ENCODE data around the gene MMP2.

The MMP2 gene

DNA sequence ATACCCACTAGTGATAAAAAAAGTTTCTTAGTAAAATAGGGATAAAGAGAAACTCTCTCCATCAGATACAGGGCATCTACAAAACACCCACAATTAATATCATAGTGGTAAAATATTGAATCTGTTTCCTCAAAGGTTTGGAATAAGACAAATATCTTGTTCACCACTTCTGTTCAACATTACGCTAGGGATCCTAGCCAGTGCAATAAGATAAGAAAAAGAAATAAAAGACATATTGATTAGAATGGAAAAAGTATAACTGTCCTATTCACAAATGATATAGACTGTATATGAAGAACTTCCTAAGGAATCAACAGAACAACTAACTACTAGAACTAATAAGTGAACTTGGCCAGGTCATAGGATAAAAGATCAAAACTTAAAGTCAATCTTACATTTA lies 42.8 kb downstream of the MMP2 start:
- no peak for DNase-seq

DNA sequence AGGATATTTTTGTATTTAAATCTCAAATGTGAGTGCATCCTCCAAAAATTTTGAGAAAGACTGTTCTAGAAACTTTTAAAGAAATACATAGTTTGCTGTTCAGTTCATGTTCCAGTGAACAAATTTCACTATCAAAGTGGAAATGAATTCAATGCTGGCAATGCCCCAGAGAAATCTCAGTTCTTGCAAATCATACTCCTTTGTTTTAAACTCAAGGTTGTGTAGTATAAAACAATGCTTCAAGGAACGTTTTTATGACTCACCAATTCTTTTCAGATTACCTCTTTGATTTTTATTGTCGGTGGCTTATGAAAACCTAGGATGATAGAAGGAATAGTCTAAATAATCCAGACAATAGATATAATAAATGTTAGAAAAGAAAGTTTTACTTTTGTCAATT lies 47.4 kb downstream of the MMP2 start:
- no peak for DNase-seq

DNA sequence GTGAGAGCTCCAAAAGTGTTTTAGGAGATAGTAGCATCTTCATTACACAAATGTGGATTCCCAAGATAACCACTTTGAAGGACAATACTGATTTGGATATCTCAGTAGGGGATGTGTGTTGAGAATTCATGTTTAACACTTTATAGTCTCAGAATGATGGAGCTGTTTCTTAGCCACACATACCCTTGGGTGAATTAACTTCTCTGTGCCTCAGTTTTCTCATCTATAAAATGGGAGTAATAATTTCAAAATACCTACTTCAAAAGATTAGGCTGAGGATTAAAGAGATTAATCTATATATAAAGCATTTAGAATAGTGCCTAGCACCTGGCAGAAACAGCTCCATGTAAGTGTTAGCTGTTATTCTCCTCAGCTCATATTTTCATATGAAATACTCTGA lies 48.9 kb downstream of the MMP2 start:
- DNase-seq: no peak

DNA sequence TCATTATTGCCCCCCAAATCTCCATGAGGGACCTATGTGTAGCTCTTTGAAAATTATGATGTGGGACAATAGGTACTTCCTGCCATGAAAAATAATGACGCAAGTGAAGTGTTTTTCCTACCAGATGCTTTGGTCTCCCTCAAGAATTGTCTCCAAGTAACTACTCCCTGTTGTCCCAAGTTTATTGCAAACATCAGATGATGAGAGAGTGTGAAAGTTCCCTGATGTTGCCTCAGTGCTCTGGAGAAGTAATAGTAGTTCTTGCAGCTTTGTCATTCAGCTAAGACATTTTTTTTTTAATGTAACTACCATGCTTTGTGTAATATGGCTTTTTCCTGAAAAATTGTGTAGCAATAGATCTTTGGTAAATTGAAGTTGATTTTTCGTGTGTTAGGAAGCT lies 50.0 kb downstream of the MMP2 start:
- no peak for DNase-seq

DNA sequence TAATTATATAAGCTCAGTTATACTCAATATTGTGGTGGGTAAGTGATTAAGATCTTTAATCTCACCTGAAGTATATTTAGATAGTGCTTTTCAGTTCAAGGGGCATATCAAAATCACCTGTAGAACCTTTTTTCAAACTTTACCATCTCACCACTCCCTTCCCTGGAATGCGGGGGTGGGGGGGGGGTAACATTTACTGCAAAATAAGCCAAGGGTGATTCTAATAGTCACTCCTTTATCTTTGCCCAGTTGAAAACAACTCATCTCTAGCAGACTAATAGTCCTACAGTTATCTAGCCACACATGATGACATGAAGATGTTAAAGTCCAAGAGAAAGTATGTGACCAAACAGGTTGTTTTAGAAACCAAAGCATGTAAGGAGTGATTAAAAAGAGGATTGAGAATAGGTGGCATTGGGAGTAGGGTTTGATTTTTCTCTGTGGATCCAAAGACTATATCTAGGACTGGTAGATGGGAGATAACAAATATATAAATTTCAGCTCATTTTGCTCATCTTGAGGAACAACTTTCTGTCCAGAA lies 51.4 kb downstream of the MMP2 start:
- DNase-seq: no peak

DNA sequence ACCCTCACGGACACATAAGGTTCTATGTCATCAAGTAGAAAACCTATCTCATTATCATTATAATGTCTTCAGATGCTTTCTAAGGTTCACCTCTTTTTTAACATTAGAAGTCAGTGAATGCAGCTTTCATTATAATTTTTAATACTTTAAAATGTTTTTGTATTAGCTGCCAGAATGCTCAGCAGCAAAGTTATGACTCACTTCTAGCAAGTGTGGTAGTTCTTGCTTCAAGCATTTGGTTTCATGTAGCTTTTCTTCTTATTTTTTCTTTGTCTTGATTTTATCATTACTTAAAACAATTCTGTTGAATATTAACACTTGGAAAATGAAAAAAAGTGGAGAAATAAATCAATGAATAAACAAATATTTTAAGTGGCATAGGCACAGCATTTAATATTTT lies 53.2 kb downstream of the MMP2 start:
- DNase-seq: no peak

DNA sequence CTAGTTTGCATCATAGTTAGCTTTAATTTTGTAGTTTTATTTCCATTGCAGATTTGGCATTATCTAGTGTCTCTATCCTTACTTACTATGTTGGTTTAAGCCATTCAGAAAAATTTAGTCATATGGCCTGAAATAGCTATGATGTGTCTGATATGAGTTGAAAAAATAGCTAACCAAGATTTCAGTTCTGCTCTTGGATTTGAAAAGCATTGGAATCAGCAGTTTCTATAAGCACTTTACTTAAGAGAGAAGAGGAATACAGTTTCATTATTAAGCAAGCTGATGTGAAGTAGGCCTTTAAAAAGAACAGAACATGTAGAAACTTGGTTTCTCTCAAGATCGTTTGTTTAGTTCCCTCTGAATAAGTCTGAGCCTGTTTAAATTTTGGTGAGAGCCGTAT lies 55.8 kb downstream of the MMP2 start:
- no peak for DNase-seq

DNA sequence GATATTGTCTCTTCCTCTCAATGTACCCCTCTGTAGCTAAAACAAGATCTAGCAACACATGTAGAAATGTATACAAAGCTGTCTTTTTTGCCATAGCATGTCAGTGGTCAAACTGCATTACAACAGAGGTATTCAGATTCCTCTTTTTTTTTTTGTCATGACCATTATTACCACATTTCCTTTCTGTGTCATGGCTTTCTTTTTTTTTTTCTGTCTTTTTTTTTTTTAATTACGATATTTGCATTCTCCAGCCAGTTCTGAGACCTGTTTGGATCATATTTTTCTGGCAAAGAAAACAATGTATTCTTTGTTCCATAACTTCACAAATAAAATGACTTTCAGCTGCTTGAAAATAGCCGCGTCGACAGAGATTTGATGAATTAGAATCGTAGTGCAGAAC lies 60.1 kb downstream of the MMP2 start:
- no peak for DNase-seq

DNA sequence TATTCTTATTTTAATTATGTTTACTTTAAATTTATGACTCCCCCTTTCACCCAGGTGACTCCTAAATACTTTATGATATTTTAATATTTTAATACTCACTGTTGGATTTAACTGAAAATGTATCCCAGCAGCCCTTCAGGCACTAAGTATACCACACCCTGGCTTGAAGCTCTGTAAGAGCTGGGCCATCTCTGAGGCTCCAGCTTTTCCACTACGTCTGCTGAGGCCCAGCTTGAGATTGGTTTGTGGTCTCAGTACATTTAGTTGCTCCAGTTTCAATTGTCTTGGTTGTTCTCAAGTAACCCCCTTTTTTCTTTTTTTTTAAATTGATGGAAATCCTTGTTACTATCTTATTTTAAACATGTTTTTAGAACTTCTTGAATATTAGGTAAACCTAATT lies 60.5 kb downstream of the MMP2 start:
- DNase-seq: no peak

DNA sequence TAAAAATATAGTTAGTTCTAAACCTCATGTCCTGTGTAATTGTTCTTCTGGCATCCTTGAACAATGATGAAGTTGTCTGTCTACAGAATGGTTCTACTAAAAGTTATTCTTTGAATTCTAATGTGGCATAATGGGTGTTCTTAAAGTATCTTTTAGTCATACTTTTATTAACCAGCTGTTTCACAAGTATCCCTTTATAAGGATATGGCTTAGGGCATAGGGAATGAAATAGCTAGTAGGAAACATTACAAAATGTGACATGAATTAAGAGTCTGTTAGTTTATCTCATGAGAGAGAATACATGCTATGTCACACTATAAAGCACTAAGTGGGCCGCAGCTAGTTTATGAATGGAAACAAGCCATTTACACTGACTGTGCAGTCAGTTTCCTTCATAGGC lies 61.2 kb downstream of the MMP2 start:
- DNase-seq: no peak

DNA sequence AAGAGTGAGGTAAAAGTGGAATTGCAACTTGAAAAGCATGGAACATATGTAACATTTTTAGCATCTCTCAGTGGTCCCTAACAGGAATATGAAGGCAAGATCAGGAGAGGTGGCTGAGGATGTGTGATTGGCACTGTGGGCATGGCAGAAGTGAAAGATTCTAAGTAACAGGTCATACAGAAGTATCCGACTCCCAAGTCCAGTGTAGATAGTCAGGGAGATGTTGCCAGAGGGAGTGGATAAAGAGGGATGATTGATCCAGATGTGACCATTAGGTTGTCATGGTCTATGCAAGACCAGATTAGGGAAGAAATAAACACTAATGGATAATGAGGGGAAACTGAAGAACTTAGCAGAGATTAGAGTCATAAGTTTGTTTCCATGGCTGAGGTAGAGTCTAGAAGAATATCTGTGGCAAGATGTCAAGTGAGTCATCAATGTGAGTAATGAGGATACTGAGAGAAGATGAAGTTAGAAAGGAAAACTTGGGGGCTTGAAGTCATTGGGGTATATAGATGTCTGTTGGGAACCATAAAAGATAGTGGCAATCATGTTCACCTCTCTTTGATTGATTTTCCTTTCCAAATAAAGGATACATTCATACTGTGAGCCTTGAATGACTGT lies 63.6 kb downstream of the MMP2 start:
- DNase-seq: peak; percentile 9

DNA sequence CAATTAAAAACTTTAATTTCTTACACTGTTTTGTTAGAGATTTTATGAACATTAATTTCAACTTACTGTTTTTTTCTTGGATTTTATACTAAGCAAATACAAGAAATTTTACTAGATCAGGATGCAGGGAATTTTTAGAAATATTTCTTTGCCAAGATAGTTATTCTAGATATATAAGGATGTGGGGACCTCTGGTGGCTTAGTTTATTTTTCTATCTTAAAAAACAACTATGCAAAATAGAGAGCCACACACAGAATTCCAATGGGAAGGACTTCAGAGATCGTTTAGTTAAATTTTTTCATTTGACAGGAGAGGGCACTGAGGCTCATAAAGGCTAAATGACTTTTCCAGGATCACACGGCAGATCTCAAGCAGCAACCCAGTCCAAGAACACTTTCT lies 64.5 kb downstream of the MMP2 start:
- DNase-seq: peak; percentile 29

DNA sequence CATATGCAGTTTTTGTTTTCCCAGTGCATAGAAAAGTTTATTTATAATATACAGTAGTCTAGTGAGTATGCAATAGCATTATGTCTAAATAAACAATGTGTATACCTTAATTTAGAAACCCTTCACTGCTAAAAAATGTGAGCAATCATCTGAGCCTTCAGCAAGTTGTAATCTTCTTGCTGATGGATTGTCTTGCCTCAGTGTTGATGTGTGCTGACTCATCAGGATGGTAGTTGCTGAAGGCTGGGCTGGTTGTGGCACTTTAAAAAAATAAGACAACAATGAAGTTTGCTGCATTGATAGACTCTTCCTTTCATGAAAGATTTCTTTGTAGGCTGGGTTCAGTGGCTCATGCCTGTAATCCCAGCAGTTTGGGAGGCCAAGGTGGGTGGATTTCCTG lies 73.6 kb downstream of the MMP2 start:
- DNase-seq: no peak

DNA sequence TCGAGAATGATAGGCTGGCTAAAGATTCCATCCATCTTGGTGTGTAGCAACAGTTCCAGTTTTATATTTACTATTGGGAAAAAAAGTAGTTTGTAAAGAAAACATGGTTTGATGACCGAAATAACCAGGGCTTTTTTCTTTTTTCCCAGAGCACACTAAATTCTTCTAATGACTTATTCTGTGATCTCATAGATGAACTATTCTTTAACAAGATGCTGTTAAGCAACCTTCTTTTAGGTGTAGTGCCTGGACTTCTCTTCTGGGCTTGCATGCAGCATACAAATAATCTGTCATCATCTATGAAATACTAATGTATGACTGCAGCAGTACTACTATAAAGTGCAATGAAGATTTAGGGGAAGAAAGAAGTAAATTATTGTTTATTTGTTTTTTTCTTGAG lies 76.4 kb downstream of the MMP2 start:
- DNase-seq: no peak

All from hematopoietic multipotent progenitor cell treated with erythropoietin and hydrocortisone succinate and interleukin-3 and kit ligand, for 8 days (in vitro differentiated cells).